Activated CD4-positive, alpha-beta T cell treated with anti-CD3 and anti-CD28 coated beads for 24 hours (primary cell): Measurements from ENCODE around the gene CENPA.
"Not testable (repeated sequence)": the region's sequence is repeated elsewhere in the genome, so short reads cannot be mapped to it uniquely, and the experiment has no call there.

Source experiments
- DNase-seq, 2 donors: peaks; one replicate each; pipeline ENCODE4 v3.0.0-alpha.2; 2020; ENCODE audit warnings: low read depth in 2 of 2

The CENPA gene

DNA sequence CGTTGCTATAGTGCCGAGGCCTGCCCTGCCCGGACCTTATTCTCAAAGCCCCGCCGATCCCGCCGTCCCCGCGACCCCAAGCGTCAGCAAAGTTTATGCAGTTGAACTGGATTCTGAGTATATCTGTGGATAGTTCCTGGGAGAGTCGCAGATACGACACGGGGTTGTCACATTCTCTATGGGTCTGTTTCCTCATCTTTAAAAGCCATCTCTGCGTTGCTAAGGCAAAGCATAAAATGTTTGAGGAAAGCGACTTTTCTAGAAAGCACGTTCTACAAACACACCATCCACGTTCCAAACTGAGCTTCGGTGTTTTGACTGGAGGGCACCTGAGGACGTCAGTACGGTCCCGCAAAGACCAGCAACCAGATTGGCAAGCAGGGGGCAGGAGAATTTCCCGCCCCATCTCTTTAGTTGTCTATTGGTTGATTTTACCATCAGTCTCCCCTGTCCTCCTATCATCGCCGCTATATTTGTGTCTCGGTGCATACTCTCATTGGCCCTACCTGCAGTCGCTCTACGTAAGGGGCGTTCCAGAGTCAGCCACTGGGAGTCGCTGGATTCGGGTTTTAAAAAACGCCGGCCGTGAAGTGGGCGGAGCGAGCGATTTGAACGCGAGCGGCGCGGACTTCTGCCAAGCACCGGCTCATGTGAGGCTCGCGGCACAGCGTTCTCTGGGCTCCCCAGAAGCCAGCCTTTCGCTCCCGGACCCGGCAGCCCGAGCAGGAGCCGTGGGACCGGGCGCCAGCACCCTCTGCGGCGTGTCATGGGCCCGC lies at the start of gene CENPA:
TSS of gene CENPA (plus strand) at position 626 of the 776 bp plus-strand sequence. CDS start at position 767, 141 bp downstream.
- DNase-seq, result peak; percentile 92

DNA sequence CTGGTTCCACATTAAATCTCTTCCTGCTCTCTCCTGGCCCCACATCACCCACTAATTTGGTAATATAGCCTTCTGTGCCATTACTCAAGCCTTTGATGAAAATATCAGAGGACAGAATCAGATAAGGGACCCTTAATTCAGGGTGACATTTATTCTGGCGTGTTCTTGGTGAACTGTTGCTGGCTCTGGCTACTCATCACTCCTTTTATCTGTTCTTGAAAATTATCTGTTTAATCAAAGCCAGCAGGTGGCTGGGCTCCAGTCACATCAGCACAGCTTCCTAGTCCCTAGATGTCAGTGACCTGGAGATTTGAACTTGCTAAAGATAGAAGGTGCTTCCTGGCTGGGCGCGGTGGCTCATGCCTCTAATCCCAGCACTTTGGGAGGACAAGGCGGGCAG lies 48.6 kb upstream of the CENPA start:
- no peak for DNase-seq

DNA sequence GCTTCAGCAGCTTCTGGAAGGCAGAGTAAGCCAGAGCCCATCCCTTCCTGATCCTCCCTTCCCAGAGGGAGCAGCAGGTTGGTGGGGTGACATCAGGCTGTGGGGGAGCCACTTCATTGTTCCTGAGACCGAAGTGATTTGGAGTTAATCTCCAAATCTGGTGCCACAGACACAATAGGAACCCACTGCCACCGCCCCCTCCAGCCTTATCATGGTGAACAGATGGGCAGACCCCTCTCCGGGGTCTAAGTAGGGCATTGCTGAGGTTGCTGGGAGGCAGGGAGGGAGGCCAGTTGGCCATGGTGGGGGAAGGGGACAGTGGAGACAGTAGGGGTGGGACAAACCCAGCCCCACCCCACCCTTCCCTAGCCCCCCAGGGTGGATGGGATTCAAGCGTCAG lies 47.4 kb upstream of the CENPA start:
- no peak for DNase-seq

DNA sequence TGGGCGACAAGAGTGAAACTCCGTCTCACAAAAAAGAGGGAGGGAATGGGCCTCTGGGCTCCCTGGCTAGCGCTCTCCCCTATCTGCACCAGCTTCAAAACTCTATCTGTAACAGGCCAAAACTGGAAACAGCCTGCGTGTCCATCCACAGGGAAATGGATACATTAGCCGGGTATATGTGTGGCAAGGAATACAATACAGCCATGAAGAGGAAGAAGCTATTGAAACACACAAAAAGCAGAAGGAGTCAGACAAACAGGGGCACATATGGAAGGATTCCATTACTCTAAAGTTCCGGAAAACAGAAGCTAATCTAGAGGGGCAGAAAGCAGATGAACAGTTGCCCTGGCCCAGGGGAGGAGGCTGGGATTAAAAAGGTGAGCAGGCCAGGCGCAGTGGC lies 46.3 kb upstream of the CENPA start:
- no peak for DNase-seq

DNA sequence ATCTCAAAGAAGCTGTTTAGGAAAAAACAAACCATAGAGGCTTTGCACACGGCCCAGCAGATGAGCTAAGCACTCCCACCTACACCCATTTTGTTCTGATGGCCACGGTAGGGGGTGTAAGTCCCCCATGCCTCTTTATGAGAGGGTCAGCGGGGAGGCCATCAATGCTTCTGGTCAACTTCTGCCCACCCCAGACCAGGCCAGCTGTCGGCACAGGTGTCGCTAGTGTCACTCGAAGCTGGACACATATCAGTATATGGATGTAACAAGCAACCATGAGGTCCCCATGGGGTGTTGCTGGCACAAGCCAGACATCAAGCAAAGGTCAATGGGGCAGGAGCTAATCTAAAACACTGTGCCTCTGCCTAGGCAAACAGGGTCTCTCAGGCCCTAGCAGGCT lies 45.5 kb upstream of the CENPA start:
- DNase-seq, result no peak

DNA sequence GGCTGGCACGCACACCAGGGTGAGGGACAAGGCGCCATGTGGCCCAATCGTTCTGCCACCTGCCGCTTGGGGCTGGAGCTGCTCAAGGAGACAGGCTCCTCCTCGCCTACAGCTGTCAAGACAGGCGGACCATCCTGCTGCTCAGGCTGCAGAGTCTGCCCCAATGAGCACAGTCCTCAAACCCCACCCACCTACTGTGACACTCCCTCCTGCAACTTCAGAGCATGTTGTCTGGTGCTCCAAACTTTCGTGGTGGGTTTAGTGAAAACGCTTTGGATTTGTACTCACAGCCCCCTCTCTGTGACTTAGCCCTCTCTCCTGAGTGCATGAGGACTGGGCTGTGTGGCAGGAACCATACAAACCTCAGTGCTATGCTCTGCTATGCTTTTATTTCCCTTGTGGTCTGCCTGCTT lies 45.0 kb upstream of the CENPA start:
- DNase-seq, result no peak

DNA sequence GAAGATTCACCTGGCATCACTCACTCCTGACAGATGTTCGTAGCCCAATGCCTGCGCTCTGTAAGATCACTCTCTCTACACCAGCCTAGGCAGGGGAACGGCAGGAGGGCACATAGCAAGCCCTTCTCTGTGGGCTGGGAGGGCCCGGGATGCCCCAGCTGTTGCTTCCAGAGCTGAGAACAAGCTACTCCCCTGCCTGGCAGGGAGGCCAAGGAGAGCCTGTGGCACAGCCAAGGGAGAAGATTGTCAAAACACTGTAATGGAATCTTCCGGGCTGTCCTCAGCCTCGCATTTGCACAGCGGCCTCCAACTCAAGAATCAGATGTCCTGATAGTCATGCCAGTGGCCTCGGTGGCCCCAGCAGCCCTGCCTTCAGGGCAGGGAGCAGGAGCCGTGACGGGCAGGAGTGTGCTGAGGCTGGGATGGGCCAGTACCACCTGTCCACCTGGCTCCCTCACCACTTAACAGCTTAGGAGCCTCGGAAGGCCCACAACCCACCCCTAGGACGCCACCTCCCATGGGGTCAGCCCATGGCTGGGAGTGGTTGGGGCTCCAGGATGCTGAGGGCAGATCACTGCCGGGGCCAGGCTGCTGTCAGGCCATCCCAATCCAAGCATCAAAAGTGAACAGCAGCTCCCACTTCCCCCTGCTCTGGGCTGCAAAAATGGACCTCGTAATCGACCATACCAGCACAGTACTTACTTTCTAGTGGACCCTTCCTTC lies 43.6 kb upstream of the CENPA start:
- no peak for DNase-seq

DNA sequence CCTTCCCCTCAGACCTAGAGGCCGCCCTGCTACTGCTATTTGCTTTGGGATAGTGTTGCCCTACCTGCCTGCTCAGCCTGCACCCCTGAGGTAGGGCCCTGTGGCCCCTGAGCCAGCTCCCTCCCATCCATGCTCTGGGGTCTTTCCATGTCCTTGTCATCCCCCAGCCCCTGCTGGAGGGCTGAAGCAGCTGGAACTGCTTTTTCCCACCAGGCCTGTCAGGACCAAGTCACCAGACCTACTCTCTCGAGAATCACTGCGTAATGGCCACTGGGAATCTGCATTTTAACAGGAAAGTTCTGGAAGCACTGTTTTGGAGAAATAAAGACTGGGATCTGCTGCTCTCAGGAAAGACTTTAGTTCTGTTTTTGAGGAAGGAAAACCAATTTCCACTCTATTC lies 42.0 kb upstream of the CENPA start:
- DNase-seq, result no peak

DNA sequence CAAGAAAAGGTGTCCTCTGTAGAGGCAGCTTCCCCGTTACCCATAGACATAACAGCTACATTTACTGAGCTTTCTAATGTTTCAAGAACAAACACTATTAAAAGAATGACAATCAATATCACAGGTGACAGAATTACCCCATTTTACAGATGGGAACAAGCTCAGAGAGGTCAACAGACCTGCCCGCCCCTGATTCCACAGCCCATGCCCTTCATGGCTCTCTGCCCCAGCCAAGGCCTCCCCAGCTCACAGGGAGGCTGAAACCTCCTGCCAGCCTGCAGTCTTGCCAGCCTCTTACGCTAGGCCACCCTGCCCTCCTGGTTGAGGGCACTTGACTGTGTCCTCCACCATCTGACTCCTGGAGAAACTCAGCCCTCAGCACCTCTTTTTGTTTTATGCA lies 40.9 kb upstream of the CENPA start:
- DNase-seq, result no peak

DNA sequence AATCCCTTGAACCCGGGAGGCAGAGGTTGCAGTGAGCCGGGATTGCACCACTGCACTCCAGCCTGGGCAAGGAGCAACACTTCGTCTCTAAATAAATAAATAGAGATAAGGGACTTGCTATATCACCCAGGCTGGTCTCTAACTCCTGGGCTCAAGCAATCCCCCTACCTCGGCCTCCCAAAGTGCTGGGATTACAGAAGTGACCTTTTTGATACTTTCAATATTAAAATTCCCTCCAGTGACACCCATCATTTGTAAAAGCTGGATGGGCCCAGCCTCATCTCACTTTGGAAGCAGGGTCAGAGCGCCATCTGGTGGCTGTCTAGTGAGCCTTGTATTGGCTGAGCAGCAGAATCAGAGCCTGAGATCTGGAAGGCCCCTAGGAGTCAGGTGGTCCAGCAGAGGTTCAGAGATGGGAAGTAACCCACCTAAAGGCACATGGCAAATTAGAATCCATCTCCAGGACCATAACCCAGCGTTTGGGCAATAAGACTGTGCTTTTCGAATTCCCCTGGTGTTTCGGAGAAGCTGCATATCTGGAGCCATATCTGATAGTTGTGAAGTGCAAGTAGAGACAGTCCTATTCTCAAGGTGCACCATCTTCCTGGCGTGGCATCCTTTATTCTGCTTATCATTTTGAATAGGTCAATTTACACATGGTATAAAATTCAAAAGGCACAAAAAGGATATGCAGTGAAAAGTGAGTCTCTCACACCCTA lies 40.1 kb upstream of the CENPA start:
- DNase-seq, result peak; percentile 73 to 83

DNA sequence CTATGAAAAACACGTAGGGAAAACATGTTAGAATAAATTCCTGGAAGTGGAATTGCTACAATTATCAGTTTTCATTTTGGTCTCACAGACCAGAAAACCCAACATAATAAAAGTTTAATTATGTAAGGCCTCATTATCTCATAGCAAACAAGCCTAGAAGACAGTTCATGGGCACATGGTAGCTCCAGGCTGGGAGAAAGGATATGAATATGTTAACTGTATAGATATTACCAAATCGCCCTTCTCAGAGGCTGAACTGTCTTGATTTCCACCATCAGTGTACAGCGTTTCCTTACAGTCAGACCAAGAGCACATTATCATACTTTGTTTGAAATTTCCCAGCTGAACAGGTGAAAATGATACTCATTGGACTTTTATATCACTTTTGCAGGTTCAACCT lies 38.9 kb upstream of the CENPA start:
- DNase-seq, result no peak

DNA sequence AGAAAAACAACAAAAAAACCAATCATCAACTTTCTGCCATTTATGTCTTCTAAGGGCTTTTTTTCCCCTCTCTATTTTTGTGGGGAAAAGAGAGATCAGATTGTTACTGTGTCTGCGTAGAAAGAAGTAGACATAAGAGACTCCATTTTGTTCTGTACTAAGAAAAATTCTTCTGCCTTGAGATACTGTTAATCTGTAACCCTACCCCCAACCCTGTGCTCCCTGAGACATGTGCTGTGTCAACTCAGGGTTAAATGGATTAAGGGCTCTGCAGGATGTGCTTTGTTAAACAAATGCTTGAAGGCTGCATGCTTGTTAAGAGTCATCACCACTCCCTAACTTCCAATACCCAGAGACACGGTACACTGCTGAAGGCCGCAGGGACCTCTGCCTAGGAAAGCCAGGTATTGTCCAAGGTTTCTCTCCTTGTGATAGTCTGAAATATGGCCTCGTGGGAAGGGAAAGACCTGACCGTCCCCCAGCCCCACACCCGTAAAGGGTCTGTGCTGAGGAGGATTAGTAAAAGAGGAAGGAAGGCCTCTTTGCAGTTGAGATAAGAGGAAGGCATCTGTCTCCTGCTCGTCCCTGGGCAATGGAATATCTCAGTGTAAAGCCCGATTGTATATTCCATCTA lies 36.0 kb upstream of the CENPA start:
- not testable (repeated sequence) for DNase-seq

DNA sequence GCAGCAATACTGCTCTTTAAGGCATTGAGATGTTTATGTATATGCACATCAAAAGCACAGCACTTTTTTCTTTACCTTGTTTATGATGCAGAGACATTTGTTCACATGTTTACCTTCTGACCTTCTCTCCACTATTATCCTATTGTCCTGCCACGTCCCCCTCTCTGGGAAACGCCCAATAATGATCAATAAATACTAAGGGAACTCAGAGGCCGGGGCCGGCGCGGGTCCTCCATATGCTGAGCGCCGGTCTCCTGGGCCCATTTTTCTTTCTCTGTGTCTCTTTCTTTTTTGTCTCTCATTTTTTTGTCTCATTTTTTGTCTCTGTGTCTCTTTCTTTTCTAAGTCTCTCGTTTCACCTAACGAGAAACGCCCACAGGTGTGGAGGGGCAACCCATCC lies 35.4 kb upstream of the CENPA start:
- DNase-seq, result not testable (repeated sequence)

DNA sequence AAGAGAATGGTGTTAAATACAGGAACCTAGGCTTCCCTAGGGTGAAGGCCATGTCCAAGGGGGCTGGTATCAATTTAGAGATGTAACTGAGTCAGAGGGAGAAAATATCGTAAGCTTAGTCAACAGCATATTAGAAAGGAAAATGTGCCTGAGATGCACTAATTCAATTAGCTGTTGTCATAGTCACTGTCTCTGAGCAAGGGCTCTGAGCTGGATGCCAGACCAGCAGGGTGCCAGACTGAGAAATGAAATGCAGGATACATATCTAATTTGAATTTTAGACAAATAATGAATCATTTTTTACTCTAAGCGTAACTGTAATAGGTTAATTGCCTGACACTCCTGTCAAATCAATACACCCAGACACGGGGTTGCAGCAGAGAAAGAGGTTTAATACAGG lies 33.2 kb upstream of the CENPA start:
- DNase-seq, result no peak

DNA sequence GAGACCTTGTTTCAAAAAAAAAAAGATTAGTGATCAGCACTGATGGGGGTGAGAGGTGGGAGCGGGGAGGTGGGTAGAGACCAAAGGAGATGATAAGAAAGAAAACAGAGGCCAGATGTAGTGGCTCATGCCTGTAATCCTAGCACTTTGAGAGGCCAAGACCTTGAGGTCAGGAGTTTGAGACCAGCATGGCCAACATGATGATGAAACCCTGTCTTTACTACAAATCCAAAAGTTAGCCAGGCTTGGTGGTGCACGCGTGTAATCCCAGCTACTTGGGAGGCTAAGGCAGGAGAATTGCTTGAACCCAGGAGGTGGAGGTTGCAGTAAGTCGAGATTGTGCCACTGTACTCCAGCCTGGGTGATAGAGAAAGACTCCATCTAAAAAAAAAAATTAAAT lies 31.3 kb upstream of the CENPA start:
- no peak for DNase-seq

DNA sequence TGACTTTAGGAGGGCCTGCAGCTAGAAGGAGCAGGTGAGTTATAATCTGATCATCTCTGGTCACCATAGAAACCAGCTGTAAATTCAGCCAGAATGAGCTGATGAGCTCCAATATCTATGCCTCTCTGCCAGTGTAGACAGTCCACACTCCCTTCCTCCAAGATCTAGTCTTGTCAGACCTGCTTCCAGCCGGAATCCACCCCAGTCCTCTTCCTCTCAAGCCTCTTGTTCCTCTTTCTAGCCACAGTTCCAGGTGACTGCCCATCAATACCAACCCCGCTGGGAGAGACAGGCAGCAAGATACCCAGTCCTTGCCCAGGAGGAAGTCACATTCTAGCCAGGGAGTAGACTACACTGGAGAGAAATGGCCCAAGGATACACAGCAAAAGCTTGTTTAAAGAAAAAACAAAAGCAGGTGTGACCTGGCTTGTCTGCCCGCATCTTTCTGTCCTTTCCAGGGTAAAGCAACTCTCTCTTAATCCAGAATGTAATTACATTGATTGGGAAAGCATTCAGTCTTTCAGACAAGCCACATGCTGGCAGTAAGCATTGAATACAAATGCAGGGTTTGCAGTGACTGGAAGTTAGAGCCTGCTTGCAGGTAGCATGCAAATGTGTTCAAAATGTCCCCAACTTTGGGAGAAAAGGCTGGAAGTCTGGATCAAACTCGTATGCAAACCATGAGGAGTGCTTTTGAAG lies 30.7 kb upstream of the CENPA start:
- no peak for DNase-seq

DNA sequence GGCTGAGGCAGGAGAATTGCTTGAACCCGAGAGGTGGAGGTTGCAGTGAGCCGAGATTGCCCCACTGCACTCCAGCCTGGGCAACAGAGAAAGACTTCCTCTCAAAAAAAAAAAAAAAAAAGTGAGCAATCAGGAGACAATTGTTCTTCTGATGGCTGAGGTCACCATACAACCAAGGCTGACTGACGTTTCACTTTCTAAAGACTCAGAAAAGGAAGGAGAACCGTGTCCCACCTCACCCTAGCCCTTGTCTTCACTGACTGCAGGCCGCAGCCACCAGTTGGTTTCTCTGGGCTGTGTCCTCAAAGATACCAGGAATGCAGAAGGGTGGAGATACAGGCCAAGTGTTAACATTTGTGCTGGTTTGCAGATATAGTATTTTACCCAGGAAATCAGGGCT lies 29.5 kb upstream of the CENPA start:
- DNase-seq, result no peak

DNA sequence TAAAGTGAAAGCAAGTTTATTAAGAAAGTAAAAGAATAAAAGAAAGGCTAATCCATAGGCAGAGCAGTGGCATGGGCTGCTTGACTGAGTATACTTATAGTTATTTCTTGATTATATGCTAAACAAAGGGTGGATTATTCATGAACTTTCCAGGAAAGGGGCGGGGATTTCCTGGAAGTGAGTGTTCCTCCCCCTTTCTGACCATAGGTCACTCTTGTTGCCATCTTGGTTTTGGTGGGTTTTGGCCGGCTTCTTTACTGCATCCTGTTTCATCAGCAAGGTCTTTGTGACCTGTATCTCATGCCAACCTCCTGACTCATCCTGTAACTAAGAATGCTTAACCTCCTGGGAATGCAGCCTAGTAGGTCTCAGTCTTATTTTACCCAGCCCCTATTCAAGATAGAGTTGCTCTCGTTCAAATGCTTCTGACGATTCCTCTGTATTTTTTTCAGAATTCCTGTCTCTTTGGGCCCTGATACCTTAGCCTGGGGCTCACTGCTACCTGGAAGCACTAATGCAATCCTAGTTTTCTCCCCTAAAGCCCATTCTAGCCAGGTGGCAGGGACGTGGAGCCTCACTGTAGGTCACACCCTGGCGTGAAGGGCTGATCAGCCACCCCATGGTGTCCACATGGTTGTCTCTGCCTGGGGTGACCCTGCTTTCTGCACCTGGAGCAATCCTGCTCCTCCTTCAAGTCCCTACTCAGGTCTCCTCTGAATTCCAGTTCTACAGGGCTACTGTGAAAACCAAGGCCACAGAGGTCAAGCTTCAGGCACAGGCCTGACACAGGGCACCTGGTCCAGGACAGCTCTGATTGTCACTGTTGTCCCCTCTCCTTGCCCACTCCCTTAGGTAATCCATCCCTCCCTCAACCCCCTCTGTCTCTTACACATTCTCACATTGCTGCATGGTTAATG lies 27.7 kb upstream of the CENPA start:
- DNase-seq, result no peak

DNA sequence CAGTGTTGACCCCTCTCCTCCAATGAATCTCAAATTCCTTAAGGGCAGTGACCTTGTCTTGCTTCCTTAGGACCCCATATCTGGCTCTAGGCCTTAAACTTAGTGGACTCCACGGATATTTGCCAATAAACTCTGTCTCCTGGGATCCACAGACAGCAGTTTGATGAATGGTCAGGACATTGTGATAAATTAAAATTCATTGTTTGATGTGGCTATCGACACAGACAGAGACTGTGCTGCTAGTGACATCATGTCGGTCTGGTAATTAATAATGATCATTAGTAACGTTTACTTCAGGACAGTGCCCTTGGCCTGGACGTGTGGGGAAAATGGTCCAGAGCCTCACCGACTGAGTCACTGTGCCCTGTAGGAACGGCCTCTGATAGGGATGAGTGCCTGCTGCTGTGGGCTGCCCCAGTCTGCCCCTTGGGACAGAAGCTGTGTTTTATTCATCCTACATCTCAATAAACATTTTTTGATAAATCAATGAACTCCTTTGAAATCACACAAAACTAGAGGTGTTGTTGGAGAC lies 27.0 kb upstream of the CENPA start:
- DNase-seq, result no peak

DNA sequence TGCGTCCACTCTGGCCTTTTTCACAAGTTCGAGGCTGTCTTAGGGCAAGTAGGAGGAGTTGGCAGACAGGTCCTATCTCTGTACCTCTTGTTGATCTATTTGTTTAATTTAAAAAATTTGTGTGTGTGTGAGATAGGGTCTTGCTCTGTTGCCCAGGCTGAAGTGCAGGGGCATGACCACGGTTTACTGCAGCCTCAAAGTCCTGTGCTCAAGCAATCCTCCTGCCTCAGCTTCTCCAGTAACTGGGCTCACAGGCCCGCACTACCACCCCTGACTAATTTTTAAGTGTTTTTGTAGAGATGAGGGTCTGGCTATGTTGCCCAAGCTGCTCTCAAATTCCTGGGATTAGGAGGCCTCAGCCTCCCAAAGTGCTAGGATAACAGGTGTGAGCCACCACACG lies 26.0 kb upstream of the CENPA start:
- no peak for DNase-seq
